ENCODE measurements around the gene MLLT10.
"Not testable (repeated sequence)": the region's sequence is repeated elsewhere in the genome, so short reads cannot be mapped to it uniquely, and the experiment has no call there.

The MLLT10 gene

GRCh38 chr10:21579291-21579690 lies 45.3 kb downstream of the MLLT10 start:
- DNase-seq (ENCODE audit: low read depth, low spot score), result no peak

GRCh38 chr10:21581421-21581834 lies 47.4 kb downstream of the MLLT10 start:
- DNase-seq (ENCODE audit: low read depth, low spot score), result not testable (repeated sequence)

DNA sequence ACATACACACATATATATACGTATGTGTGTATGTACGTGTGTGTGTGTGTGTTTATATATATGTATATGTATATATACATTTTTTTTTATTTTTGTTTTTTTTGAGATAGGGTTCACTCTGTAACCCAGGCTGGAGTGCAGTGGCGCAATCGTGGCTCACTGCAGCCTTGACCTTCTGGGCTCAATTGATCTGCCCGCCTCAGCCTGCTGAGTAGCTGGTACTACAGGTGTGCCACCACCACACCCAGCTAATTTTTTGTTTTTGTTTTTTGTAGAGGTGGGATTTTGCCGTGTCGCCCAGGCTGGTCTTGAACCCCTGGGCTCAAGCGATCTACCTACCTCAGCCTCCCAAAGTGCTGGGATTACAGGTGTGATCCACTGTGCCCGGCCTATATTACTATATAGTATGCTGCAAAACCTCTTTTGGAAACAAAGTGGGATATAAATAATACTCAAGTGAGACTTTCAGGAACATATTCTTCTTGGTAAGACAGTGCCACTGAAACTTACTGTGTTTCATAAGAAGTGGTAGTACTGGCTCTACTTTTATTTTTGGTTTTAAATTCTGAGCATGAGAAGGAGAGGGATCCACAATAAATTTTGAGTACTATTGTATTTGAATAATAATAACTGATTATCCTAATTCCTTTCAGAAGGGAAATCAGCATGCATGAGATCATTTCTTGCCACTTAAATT lies 51.0 kb downstream of the MLLT10 start:
- no peak for DNase-seq (ENCODE audit: low read depth, low spot score)

DNA sequence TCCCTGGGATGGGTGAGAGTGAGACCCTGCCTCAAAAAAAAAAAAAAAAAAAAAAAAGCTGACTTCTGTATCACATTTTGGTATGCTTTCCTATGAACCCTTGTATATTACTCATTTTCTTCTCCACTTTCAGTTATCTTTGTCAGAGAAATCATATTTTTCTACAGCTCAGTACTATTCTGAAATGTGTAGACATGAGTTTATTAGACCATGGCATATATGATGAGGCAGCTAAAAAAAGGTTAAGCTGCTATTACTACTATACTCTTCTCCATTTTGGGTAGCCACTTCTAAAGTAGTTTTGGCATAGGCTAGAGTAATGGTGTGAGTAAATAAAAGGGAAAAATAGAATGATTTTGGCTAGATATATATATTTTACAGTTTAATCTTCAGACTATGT lies 53.4 kb downstream of the MLLT10 start:
- no peak for DNase-seq (ENCODE audit: low read depth, low spot score)

DNA sequence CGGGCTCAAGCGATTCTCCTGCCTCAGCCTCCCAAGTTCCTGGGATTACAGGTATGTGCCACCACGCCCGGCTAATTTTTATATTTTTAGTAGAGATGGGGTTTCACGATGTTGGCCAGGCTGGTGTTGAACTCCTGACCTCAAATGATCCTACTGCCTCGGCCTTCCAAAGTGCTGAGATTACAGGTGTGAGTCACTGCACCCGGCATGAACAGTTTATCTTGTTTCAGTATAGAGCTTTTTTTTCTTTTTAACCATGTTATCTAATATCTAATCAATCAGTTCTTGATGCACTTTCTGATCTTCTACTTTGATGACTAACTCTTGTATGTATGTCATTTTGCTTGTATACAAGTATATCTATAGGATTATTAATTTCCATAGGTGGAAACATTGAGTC lies 54.1 kb downstream of the MLLT10 start:
- not testable (repeated sequence) for DNase-seq (ENCODE audit: low read depth, low spot score)

DNA sequence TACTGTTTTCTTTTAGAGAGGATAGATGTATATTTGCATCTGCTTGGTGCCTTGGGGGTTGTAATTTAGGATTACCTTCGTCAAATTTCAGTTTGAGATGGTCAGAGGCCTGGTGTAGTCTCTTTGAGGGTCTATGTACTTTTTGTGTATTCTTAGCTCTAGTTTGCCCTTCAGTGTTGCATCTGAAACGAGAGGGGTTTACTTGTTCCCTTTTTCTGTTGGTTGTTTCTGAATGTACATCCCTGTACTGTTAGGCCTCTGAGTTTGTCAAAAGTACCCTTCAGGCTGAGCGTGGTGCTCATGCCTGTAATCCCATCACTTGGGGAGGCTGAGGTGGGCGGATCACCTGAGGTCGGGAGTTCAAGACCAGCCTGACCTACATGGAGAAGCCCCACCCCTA lies 60.0 kb downstream of the MLLT10 start:
- no peak for DNase-seq (ENCODE audit: low read depth, low spot score)

DNA sequence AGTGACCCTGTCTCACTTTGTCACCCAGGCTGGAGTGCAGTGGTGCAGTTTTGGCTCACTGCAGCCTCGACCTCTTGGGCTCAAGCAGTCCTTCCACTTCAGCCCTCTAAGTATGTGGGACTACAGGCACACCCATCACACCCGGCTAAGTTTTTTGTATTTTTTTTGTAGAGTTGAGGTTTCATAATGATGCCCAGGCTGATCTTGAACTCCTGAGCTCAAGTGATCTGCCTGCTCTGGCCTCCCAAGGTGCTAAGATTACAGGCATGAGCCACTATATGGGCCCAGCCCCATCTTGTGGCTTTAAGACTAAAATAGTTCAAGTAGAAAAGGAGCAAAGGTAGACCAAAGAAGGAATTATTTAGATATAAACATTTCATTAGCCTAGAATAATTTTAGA lies 65.5 kb downstream of the MLLT10 start:
- no peak for DNase-seq (ENCODE audit: low read depth, low spot score)

DNA sequence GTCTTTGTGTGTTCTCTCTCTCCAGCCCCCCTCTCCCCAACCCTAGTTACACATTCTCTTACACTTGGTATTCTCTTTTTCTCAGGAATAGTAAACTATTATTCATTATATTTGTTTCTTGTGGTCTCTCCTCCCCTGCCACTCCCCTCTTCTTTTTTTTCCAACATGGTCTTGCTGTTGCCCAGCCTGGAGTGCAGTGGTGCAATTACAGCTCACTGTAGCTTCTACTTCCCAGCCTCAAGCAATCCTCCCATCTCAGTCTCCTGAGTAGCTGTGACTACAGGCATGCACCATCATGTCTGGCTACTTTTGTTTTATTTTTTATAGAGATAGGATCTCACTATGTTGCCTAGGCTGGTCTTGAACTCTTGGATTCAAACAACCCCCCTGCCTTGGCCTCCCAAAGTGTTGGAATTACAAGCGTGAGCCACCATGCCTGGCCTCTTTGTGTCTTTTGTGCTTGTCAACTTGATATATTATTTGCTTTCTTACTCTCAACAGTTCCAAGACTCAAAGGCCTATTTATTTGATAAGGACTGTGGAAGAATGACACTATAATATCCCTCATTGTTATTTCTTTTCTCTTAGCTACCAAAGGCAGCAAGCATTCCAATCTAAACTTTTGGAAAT lies 66.9 kb downstream of the MLLT10 start:
- DNase-seq (ENCODE audit: low read depth, low spot score), result no peak

DNA sequence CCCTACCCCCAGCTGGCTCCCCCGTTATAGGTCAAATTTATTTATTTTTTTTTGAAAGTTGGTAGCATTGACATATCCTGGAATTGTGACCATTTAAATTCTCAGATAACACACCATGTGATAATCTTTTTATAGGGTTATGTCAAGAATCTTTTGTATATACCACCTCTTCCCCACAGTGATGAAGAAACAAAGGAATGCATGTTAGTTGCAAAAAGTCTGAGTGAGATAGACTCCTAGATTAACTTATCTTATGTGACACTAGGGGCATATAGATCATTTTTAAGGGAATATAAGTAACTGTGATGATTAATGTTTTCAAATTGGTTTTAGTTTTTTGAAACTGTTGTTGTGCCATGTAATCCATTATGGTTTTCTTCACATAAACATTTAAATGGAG lies 68.3 kb downstream of the MLLT10 start:
- no peak for DNase-seq (ENCODE audit: low read depth, low spot score)

DNA sequence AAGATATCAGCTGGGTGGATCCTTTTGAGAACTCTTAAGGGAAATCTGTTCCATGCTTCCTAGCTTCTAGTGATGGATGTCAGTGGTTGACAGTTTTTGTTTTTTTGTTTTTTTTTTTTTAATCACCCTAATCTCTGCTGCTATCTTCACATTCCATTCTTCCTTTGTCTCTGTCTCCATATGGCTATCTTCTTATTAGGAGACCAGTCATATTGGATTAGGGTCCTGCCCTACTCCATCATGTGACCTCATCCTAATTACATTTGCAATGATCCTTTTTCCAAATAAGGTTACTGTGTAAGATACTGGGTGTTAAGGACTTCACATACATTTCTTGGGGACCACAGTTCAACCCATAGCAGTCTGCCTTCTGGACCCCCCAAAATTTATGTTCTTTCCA lies 69.7 kb downstream of the MLLT10 start:
- no peak for DNase-seq (ENCODE audit: low read depth, low spot score)

DNA sequence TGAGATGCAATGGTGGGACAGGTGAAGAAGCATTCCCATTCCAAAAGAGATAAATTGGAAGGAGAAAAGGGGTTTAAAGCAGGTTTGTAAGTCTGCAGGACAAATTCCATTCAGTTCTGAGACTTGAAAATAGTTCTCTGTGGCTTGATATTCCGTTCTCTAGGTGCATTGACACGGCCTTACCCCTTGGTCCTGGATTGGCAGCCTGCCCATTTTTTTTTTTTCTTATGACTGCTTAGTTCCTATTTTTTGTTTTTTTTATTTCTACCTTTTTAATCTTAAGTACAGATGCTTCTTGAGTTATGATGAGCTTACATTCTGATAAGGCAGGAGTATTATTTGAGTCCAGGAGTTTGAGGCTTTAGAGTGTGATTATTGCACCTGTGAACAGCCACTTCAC lies 70.6 kb downstream of the MLLT10 start:
- no peak for DNase-seq (ENCODE audit: low read depth, low spot score)

DNA sequence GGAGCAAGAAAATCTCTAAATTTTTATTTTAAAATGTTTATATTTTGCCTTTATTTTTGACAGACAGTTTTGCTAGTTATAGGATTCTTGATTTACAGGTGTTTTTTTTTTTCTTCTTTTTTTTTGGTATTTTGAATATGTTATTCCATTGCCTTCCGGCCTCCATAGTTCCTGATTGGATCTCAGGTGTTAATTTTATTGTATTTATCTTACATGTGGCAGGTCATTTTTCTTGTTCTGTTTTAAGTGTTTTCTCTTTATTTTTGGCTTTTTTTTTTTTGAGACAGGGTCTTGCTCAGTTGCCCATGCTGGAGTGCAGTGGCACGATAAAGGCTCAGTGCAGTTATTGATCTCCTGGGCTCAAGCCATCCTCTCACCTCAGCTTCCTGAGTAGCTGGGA lies 73.9 kb downstream of the MLLT10 start:
- no peak for DNase-seq (ENCODE audit: low read depth, low spot score)

DNA sequence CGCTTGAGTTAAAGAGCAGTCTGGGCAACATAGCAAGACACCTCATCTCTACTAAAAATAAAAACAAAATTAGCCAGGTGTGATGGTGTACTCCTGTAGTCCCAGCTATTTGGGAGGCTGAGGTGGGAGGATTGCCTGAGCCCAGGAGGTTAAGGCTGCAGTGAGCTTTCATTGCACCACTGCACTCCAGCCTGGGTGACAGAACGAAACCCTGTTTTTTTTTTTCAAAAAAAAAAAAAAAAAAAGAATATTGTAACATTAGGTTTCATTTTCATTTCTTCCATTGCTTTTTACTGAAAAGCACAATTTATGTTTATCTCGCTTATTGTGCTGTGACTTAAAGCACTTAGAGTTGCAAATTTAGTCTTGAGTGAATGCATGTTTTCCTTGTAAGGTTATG lies 80.0 kb downstream of the MLLT10 start:
- DNase-seq (ENCODE audit: low read depth, low spot score), result no peak

- no peak for DNase-seq (ENCODE audit: low read depth, low spot score)
Observed at GRCh38 chr10:21617267-21617666, 83.2 kb downstream of the MLLT10 start.

GRCh38 chr10:21623291-21623690 lies 89.3 kb downstream of the MLLT10 start:
- no peak for DNase-seq (ENCODE audit: low read depth, low spot score)

DNA sequence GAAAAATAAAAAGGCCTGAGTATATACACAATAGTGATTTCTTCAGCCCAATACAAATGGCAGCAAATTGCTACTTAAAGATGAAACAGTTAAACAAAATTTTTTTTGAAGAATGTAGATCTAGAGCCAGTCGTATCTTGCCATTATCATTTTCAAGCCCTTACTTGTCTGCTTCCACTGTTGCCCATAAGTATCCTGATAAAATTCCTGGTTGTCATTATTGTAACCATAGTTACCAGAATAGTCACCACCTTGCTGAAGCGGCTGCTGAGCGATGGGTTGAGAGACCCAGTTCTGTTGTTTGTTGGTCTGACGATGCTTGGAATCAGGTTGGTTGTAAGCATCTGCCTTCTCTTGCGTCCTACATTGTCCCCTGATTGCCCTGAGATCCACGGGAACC lies 90.4 kb downstream of the MLLT10 start:
- not testable (repeated sequence) for DNase-seq (ENCODE audit: low read depth, low spot score)

DNA sequence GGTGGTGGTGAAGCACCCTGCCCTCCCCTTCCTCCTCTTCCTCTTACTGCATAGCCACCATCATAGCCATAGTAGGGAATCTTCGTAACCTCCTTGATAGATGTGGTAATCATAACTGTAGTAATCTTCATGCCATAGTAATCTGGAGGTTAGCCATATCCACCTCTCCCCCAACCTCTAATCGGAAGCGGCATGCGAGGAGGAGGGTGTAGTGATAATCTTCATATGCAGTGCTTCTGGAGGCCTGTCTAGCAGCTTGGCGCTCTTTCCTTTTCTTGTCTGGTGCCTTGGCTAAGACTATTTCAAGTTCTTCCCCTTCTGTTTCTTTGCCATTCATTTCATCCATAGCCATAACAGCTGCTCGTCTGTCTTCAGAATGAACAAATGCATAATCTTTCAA lies 90.9 kb downstream of the MLLT10 start:
- DNase-seq (ENCODE audit: low read depth, low spot score), result no peak

DNA sequence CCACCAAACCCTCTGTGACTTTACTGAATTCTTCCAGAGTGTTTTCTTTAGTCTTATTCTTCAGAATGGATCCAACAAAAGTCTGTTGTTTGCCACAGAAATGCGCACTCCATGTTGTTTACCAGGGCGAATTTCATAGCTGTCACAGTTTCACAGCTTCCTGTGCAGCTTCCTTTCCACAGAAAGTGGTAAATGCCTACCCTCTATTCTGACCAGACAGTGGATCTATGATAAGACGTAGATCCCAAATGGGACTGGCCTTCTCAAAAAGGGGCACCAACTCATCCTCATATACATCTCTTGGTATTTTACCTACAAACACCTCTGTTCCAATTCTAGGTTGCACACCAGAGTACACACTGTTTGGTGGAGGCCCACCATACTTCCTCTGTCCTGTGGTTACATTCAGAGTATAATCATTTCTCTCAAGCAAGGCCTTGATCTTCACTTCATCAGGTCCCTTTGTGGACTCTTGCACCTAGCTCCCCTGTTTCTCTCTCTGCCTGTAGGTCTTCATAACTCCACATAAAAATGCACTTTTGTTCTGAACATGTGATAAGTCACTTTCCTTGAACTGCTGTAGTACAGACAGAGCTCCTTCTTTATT lies 91.7 kb downstream of the MLLT10 start:
- no peak for DNase-seq (ENCODE audit: low read depth, low spot score)

DNA sequence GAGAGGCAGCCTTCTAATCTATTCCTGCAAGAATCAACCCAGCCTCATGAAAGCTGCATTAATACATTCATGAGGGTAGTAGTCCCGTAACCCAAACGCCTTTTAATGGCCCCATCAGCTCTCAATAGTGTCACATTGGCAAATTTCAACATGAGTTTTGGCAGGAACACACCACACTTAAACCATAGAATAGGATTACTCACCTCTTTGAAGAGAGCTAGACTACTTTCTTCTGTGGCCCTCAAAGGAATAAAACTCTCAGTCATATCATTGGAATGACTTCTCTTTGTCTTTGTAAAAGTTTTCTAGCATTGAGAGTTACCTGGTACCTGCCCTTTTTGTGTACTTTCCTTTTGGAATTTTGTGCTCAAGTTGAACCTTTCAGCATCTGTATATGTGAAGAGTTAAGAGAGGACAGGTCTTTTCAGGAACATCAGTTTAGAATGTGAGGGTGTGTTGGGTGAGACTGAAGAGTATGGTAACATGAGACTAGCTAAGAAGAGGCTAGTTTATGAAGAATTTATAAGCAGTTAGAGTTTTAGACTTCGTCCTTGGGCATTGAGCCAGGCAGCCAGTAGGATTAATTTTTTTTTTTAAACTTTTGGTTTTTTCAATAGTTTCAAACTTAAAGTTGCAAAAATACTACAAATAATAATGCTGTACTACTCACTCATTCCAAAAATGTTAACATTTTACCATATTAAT lies 92.6 kb downstream of the MLLT10 start:
- no peak for DNase-seq (ENCODE audit: low read depth, low spot score)

DNA sequence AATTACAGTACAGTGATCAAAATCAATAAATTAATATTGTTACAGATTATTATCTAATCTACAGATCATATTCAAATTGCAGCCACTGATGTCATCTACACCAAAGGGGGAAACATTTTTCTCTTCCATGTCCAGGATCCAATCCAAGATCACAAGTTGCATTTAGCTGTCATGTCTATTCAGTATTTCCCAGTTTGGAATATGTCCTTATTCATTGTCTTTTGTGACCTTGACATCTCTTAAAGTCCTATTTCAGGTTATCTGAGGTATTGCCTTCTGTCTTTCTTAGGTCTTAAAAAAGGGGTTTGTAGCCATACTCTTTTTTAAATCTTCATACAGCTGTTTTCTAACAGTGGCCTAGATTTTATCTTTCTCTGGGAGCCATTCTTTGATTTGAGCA lies 93.3 kb downstream of the MLLT10 start:
- DNase-seq (ENCODE audit: low read depth, low spot score), result no peak

DNA sequence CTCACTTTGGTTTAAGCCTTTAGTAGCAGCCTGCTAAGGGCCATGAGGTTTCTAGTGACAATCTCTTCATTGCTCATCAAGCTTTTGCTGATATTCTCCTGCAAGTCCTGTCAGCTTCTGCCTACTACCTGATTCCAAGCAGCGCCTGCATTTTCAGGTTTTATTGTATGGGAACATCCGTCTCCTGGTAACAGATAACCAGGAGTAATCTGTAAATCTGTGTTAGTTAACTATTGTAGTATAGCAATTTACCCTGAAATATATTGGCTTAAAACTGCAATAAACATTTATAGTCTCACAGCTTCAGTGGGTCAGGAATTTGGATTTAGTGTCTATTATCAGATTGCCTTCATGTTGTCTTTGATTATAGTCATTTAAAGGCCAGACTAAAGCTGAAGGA lies 94.0 kb downstream of the MLLT10 start:
- DNase-seq (ENCODE audit: low read depth, low spot score), result no peak

DNA sequence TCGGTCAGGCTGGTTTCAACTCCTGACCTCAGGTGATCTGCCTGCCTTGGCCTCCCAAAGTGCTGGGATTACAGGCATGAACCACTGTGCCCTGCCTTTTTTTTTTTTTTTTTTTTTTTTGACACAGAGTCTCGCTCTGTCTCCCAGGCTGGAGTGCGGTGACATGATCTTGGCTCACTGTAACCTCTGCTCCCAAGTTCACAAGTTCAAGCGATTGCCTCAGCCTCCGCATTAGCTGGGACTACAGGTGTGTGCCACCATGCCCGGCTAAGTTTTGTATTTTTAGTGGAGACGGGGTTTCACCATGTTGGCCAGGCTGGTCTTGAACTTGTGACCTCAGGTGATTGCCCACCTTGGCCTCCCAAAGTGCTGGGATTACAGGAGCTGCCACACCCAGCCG lies 94.6 kb downstream of the MLLT10 start:
- not testable (repeated sequence) for DNase-seq (ENCODE audit: low read depth, low spot score)
